HG03520 (cell line): ENCODE measurements around the gene ZNF619.
"Not testable (repeated sequence)": the region's sequence is repeated elsewhere in the genome, so short reads cannot be mapped to it uniquely, and the experiment has no call there.

Source experiments
- ATAC-seq: cut with Tn5 transposase; IDR thresholded peaks from one replicate; pipeline ENCODE4 v1.9.1; 2021; ENCODE audit warnings: mild to moderate bottlenecking, moderate library complexity; ENCODE audit not compliant: unreplicated experiment

ZNF619 gene

GRCh38 chr3:40476478-40477470 is at the start of gene ZNF619:
Gene ZNF619 (plus strand): TSS chr3:40477122. CDS start chr3:40477980, 858 bp downstream.
- ATAC-seq = peak; percentile 76

GRCh38 chr3:40432793-40433192 is 44.1 kb upstream of the ZNF619 start:
- no peak for ATAC-seq

- ATAC-seq = no peak
Observed at GRCh38 chr3:40437889-40438288, 39.0 kb upstream of the ZNF619 start.

GRCh38 chr3:40445062-40445461 is 31.9 kb upstream of the ZNF619 start:
- no peak for ATAC-seq

- ATAC-seq = no peak
Observed at GRCh38 chr3:40445880-40446279, 31.0 kb upstream of the ZNF619 start.

- ATAC-seq = no peak
Observed at GRCh38 chr3:40450438-40450837, 26.5 kb upstream of the ZNF619 start.

- ATAC-seq = no peak
Observed at GRCh38 chr3:40451551-40451950, 25.4 kb upstream of the ZNF619 start.

- ATAC-seq = no peak
Observed at GRCh38 chr3:40452057-40452456, 24.9 kb upstream of the ZNF619 start.

GRCh38 chr3:40452562-40452875 is 24.4 kb upstream of the ZNF619 start:
- peak; percentile 0 for ATAC-seq

GRCh38 chr3:40452876-40453730 is 23.8 kb upstream of the ZNF619 start:
- peak; percentile 94 for ATAC-seq

- no peak for ATAC-seq
Observed at GRCh38 chr3:40453933-40454332, 23.0 kb upstream of the ZNF619 start.

GRCh38 chr3:40455328-40455727 is 21.6 kb upstream of the ZNF619 start:
- ATAC-seq = no peak

GRCh38 chr3:40456279-40456939 is 20.5 kb upstream of the ZNF619 start:
- ATAC-seq = no peak

GRCh38 chr3:40456940-40457823 is 19.7 kb upstream of the ZNF619 start, which contains the start of gene RPL14:
Gene RPL14 (plus strand): TSS chr3:40457339. CDS start chr3:40457472, 133 bp downstream.
- ATAC-seq = peak; percentile 57

GRCh38 chr3:40458473-40458872 is 18.4 kb upstream of the ZNF619 start:
- no peak for ATAC-seq

- ATAC-seq = not testable (repeated sequence)
Observed at GRCh38 chr3:40460481-40460880, 16.4 kb upstream of the ZNF619 start.

- no peak for ATAC-seq
Observed at GRCh38 chr3:40461161-40461560, 15.8 kb upstream of the ZNF619 start.

- ATAC-seq = not testable (repeated sequence)
Observed at GRCh38 chr3:40462838-40463237, 14.1 kb upstream of the ZNF619 start.

- no peak for ATAC-seq
Observed at GRCh38 chr3:40463579-40463978, 13.3 kb upstream of the ZNF619 start.
